Small intestine (tissue), 7 donors: ENCODE measurements around the gene CARM1. TPM values are rescaled to one million over a fixed set of nuclear protein-coding genes. Genes with fewer than 3 reads are reported as not detected.
A peak's percentile ranks its signal among the peaks of the same experiment; 100 is the strongest.

Source experiments
- DNase-seq, 2 donors: peaks; one replicate each; pipeline versions ENCODE4 v3.0.0 to v3.0.0-alpha.2; 2013
- FAIRE-seq: peaks from 2 replicates; lab custom pipeline; 2012; peaks lifted over from hg19 to GRCh38; lab: Jason Lieb, UNC
- H3K27ac ChIP-seq, 3 donors: one replicate each; pipeline ENCODE4 v1.5.1; 2013; ENCODE audit warnings: low read length in 2 of 3, mild to moderate bottlenecking in 2 of 3, control low read depth in 1 of 3, inconsistent platforms in 1 of 3, low read depth in 1 of 3, moderate library complexity in 1 of 3
- H3K27me3 ChIP-seq, 3 donors: one replicate each; pipeline ENCODE4 v1.6.1; 2013; ENCODE audit warnings: low read length in 3 of 3, inconsistent platforms in 1 of 3; ENCODE audit not compliant: control insufficient read depth in 3 of 3, insufficient read depth in 3 of 3
- H3K36me3 ChIP-seq, 3 donors: one replicate each; pipeline ENCODE4 v1.6.1; 2013; ENCODE audit warnings: low read length in 3 of 3, inconsistent platforms in 1 of 3, low read depth in 1 of 3, mild to moderate bottlenecking in 1 of 3, moderate library complexity in 1 of 3; ENCODE audit not compliant: control insufficient read depth in 3 of 3, insufficient read depth in 2 of 3
- H3K4me1 ChIP-seq, 3 donors: one replicate each; pipeline ENCODE4 v1.6.1; 2013; ENCODE audit warnings: low read length in 2 of 3, inconsistent platforms in 1 of 3, low read depth in 1 of 3, mild to moderate bottlenecking in 1 of 3, moderate library complexity in 1 of 3; ENCODE audit not compliant: control insufficient read depth in 3 of 3, insufficient read depth in 2 of 3
- H3K4me3 ChIP-seq, 3 donors: one replicate each; pipeline ENCODE4 v1.5.1; 2013; ENCODE audit warnings: low read length in 3 of 3, control low read depth in 1 of 3, inconsistent platforms in 1 of 3, low read depth in 1 of 3, mild to moderate bottlenecking in 1 of 3, moderate library complexity in 1 of 3
- H3K9me3 ChIP-seq, 2 donors: one replicate each; pipeline ENCODE4 v1.6.1; 2013; ENCODE audit warnings: low read depth in 1 of 2, low read length in 1 of 2; ENCODE audit not compliant: control insufficient read depth in 2 of 2, insufficient read depth in 1 of 2
- WGBS, 3 donors: extraction: QIAGEN DNeasy Blood & Tissue Kit; methylation state at CpG; one replicate each; pipeline ENCODE4 v1.1.7; 2013; 5-methylcytosine and 5-hydroxymethylcytosine counted together
- polyA plus RNA-seq, 4 donors: library from polyadenylated mRNA; stranded (reverse) in 3 of 4; unstranded in 1 of 4; fragments of 200-250 nt in 3 of 4; fragments of 120-200 nt in 1 of 4; gene quantifications; one replicate each; pipeline versions ENCODE4 v1.2.1 to v1.2.3, GENCODE V29; 2013
- donor health status: healthy with polysubstance abuse.
- donor health status: control.
- donor health status: control.
- donor health status: Bipolar disorder and iron deficiency.
- donor health status: healthy.

The CARM1 gene
- polyA plus RNA-seq, 4 donors, result 30.0 to 48.9 (median 37.0) TPM

DNA sequence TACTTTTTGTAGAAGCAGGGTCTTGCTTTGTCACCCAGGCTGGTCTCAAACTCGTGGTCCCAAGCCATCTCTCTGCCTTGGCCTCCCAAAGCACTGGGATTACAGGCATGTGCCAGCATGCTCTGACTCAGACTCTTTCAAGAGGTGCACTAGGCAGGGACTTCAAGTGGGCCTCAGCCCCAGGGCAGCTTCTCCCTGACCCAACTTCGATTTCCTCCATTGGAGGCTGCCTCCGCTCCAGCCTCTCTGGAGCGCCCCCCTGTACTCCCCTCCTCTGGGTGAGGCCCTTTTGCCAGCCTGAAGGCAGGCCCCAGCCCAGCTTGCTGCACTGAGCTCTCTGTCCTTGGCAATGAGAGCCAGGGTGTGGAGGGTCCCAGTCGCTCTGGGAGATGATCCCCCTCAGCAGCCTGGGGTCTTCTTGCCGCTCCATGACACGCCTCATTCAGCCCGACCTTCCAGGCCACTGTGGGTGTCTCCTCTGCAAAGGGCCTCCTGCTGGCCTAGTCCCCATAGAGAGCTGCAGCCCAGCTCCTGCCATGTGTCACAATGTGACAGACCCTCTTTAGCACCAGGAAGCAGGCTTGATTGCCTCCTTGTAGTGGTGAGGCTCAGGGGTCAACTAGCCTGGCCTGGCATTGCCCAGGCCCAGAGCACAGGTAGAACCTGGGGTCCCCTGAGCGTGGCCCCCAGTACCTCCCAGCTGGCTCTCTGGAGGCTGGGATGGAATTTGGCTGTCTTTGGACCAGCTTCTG, 16.4 kb downstream of the CARM1 start:
- DNase-seq, result no peak
- FAIRE-seq, result no peak
- Histone ChIP-seq H3K9me3 (no peaks in the 10 kb centered on the region), H3K4me3 (no peak overlapping the region), H3K27ac (no peak overlapping the region), H3K27me3 (no peaks in the 10 kb centered on the region), H3K4me1 (peaks cover 0 to 19% (median 0%) of the 10 kb centered on the region in 3 donors), H3K36me3 (peaks cover 0 to 51% (median 0%) of the 10 kb centered on the region in 3 donors)
- WGBS, 3 donors, result 87 to 95% (median 88%) methylated on average over 9 of the region's 9 CpGs

DNA sequence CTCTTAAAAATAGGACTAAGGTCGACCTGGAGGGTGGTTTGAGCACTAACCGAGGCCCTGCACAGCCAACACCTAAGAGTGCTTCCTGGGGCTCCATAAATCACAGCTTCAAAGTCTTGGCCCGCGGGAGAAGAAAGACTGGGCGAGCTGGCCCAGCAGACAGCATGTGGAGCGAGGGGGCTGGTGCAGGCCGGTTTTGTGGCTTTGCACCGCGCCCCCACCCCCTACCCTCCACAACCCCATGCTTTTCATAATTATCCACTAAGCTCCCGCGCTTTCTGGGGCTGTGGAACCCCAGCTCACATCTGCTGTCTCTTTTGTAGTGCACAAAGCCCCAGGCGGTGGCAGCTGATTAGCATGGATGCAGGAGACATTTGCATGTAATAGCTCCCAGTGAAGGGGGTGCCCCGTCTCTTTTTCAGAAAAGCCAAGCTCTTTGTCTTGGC, 17.1 kb downstream of the CARM1 start:
- Histone ChIP-seq H3K27ac (no peak overlapping the region), H3K36me3 (peaks cover 0 to 47% (median 0%) of the 10 kb centered on the region in 3 donors), H3K4me3 (no peak overlapping the region), H3K27me3 (no peaks in the 10 kb centered on the region), H3K9me3 (no peaks in the 10 kb centered on the region), H3K4me1 (peaks cover 0 to 19% (median 0%) of the 10 kb centered on the region in 3 donors)
- 58 to 62% (median 61%) methylated on average over 13 of the region's 13 CpGs for WGBS, 3 donors
- DNase-seq, result no peak
- FAIRE-seq, result no peak

DNA sequence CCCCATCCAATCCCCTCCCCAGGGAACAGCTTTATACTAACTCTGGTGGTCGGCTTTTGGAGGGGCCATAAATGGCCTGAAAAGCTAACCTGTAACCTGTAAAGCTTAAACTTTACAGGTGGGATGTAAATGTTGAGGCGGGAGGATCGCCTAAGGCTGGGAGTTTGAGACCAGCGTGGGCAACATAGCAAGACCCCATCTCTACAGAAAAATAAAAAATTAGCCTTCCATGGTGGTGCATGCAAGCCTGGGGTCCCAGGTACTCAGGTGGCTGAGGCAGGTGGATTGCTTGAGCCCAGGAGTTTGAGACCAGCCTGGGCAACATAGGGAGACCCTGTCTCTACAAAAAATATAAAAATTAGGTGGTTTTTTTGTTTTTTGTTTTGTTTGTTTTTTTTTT, 18.5 kb downstream of the CARM1 start:
- DNase-seq, result no peak
- H3K4me3 ChIP-seq, result no peak overlapping the region
- H3K36me3 ChIP-seq, result peaks cover 0 to 56% (median 0%) of the 10 kb centered on the region in 3 donors
- WGBS, 3 donors, result 93 to 97% (median 96%) methylated on average over 4 of the region's 4 CpGs
- H3K27me3 ChIP-seq, result no peaks in the 10 kb centered on the region
- no peak overlapping the region for H3K27ac ChIP-seq
- peaks cover 0 to 19% (median 0%) of the 10 kb centered on the region in 3 donors for H3K4me1 ChIP-seq
- no peaks in the 10 kb centered on the region for H3K9me3 ChIP-seq
- FAIRE-seq, result no peak

DNA sequence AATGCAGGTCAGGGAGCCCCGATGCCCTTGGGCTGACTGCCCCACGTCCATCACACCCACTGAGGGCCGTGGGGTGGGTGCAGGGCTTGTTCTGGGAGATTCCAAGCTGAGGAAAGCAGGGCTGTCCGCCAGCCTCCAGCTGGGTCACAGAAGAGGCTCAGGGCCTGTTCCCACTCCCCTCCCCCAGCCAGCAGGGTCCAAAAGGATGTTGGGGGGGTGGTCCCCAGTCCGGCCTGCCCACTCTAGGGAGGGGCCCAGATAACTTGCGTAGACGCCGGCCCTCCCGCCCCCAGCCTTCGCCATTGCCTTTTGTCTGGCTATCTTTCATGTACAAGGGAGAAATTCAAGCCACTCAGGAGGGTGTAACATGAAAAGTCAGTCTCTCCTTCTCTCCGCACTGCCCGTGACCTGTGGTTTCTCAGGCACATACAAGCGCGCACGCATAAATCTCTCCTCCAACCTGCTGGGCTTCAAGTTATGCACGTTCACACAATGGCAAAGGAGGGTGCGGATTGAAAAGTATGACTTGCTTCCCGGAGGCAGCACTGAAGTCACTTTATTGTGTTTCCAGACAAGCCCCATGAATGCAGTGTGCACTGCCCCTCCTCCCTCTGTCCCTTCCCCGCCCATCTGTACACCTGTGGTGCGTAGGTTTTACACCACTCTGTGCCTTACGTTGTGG, 20.2 kb downstream of the CARM1 start:
- no peak for FAIRE-seq
- H3K27ac ChIP-seq, result peak overlapping the region in 2 of 3 donors; percentile 15 to 66

DNA sequence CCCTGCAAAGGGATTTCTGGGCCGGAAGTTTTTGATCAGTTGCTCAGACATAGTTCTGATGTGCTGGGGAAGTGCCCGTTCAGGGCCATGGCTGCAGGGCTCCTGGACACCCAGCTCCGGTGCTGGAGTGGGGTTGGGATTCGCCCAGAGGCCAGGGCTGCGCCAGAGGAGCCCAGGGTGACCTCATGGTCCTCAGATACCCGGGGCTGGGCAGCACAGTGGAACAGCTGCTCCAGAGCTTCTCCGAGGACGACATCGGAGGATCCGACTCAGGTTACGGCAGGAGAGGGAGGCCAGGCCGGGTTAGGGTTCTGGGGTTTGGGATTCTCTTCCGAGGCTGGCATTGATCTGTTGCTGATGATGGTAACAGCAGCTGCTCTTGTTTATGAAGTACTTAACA, 20.9 kb downstream of the CARM1 start:
- FAIRE-seq (no peak), DNase-seq (no peak)
- H3K27me3 ChIP-seq, result no peaks in the 10 kb centered on the region
- H3K27ac ChIP-seq, result peak overlapping the region in 1 of 3 donors; percentile 66
- peaks cover 0 to 58% (median 0%) of the 10 kb centered on the region in 3 donors for H3K36me3 ChIP-seq
- H3K4me1 ChIP-seq, result peaks cover 0 to 23% (median 5%) of the 10 kb centered on the region in 3 donors
- 82 to 96% (median 88%) methylated on average over 13 of the region's 13 CpGs for WGBS, 3 donors
- H3K4me3 ChIP-seq, result no peak overlapping the region
- H3K9me3 ChIP-seq, result no peaks in the 10 kb centered on the region

More for the DNA sequence above, 20.2 kb downstream of the CARM1 start:
- Histone ChIP-seq H3K27me3 (no peaks in the 10 kb centered on the region), H3K4me1 (peaks cover 0 to 21% (median 0%) of the 10 kb centered on the region in 3 donors), H3K9me3 (no peaks in the 10 kb centered on the region), H3K36me3 (peaks cover 0 to 59% (median 0%) of the 10 kb centered on the region in 3 donors), H3K4me3 (no peak overlapping the region)
- WGBS, 3 donors, result 58 to 75% (median 62%) methylated on average over 21 of the region's 21 CpGs
- DNase-seq, result peak; percentile 37 to 64

DNA sequence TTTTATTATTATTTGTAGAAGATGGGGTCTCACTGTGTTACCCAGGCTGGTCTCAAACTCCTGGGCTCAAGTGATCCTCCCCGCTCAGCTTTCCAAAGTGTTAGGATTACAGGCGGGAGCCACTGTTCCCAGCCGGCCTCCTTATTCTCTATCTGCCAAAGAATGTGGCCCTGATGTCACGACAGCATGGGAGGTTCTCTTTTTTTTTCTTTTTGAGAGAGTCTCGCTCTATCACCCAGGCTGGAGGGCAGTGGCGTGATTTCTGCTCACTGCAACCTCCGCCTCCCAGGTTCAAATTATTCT, 23.5 kb downstream of the CARM1 start:
- H3K27ac ChIP-seq, result no peak overlapping the region
- DNase-seq, result no peak
- H3K4me1 ChIP-seq, result peaks cover 2 to 25% (median 10%) of the 10 kb centered on the region in 3 donors
- no peak for FAIRE-seq
- WGBS, 3 donors, result 89 to 92% (median 92%) methylated on average over 7 of the region's 7 CpGs
- H3K27me3 ChIP-seq, result no peaks in the 10 kb centered on the region
- peaks cover 0 to 59% (median 0%) of the 10 kb centered on the region in 3 donors for H3K36me3 ChIP-seq
- H3K4me3 ChIP-seq, result no peak overlapping the region
- no peaks in the 10 kb centered on the region for H3K9me3 ChIP-seq

DNA sequence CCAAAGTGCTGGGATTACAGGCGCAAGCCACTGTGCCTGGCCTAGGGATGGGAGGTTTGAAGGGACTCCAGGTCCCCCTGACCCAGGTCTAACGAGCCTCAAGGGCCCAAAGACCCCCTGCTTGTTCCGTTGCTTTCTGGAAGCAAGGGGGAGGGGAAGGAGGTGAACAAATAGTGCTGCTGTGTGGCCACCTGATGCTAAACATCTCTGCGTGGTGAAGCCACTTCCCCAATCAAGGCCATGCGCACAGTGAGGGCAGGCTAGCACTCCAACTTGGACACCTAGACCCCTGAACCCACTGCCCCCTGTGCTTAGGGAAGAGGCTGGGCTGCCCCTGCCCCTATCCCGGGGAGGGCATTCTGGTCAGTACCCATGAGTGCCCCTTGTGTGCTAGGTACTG, 24.0 kb downstream of the CARM1 start:
- Histone ChIP-seq H3K27me3 (no peaks in the 10 kb centered on the region), H3K36me3 (peaks cover 0 to 59% (median 0%) of the 10 kb centered on the region in 3 donors), H3K4me1 (peaks cover 2 to 25% (median 10%) of the 10 kb centered on the region in 3 donors), H3K4me3 (no peak overlapping the region), H3K9me3 (no peaks in the 10 kb centered on the region), H3K27ac (no peak overlapping the region)
- 78 to 89% (median 87%) methylated on average over 5 to 6 of the region's 6 CpGs for WGBS, 3 donors
- DNase-seq (no peak), FAIRE-seq (no peak)

DNA sequence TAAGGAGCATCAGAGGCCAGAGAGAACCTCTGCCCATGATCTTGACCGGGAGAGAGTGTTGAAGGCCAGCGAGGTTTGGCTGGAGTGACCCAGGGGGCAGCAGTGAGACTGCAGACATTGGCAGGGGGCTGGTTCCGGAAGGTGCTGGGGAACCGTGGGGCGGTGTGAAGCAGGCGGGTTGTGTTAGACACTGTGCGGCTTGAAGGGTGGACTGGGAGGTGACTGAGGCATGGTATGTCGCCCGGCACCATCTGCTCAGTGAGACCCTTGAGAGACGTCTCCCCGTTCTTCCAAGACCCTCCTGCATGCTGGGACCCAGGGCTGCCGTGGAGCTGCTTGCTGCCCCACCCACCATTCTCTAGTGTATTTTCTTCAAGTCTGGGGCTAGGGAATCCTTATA, 24.6 kb downstream of the CARM1 start:
- 86 to 95% (median 89%) methylated on average over 8 to 12 of the region's 12 CpGs for WGBS, 3 donors
- H3K4me1 ChIP-seq, result peaks cover 2 to 23% (median 10%) of the 10 kb centered on the region in 3 donors
- DNase-seq (no peak), FAIRE-seq (no peak)
- no peak overlapping the region for H3K4me3 ChIP-seq
- H3K36me3 ChIP-seq, result peaks cover 0 to 57% (median 0%) of the 10 kb centered on the region in 3 donors
- no peak overlapping the region for H3K27ac ChIP-seq
- H3K9me3 ChIP-seq, result no peaks in the 10 kb centered on the region
- no peaks in the 10 kb centered on the region for H3K27me3 ChIP-seq
